Lower leg skin (tissue), 3 donors: ENCODE measurements around the gene MBNL2.

ENCODE experiments used
- CTCF ChIP-seq, 3 donors: fragments of 450-650 bp; IDR thresholded peaks; one replicate each; pipeline ENCODE4 v1.5.1; 2016; ENCODE audit warnings: antibody characterized with exemption in 3 of 3, mild to moderate bottlenecking in 3 of 3, moderate library complexity in 2 of 3
- POLR2A ChIP-seq, 2 donors: fragments of 450-650 bp; IDR thresholded peaks; one replicate each; pipeline ENCODE4 v1.6.1; 2016 to 2017; ENCODE audit warnings: antibody characterized with exemption in 2 of 2, mild to moderate bottlenecking in 1 of 2, moderate library complexity in 1 of 2

GRCh38 chr13:97347255-97347932, 125.3 kb downstream of the MBNL2 start:
- TF ChIP-seq CTCF (IDR thresholded peaks at IDR 0.05), result no peak
- no peak for TF ChIP-seq POLR2A (IDR thresholded peaks at IDR 0.05)
